Common myeloid progenitor, CD34-positive (primary cell): ENCODE results near the gene ZFPM1.

Experiments used
- CTCF ChIA-PET: fragments of 350-600 bp; sonication (Branson Sonifier 250); formaldehyde crosslinking; loops from one replicate; lab custom pipeline; 2021; ENCODE audit warnings: antibody characterized with exemption; lab: Charles Lee
- POLR2A ChIA-PET: fragments of 350-600 bp; sonication (Branson Sonifier 250); formaldehyde crosslinking; loops from one replicate; lab custom pipeline; 2021; ENCODE audit warnings: antibody characterized with exemption; lab: Charles Lee
- DNase-seq, 3 donors: peaks; one replicate each; pipeline versions ENCODE4 v3.0.0 to v3.0.0-alpha.2; 2013
- H3K27ac ChIP-seq, 2 experiments: 1 replicate in 1 of 2; 2 replicates in 1 of 2; pipeline ENCODE4 v1.7.0; 2013; ENCODE audit warnings: inconsistent platforms in 2 of 2, low read length in 2 of 2, mild to moderate bottlenecking in 2 of 2, low read depth in 1 of 2, moderate library complexity in 1 of 2; ENCODE audit not compliant: severe bottlenecking in 2 of 2, insufficient read depth in 1 of 2, poor library complexity in 1 of 2
- H3K27me3 ChIP-seq, 5 experiments: replicated peaks in 2 of 5; 1 replicate in 3 of 5; 2 replicates in 2 of 5; pipeline versions ENCODE4 v1.6.1 to v1.7.0; 2013; ENCODE audit warnings: low read length in 4 of 5, mild to moderate bottlenecking in 2 of 5, moderate library complexity in 2 of 5, inconsistent platforms in 1 of 5; ENCODE audit not compliant: insufficient read depth in 5 of 5, control insufficient read depth in 4 of 5
- H3K36me3 ChIP-seq, 4 experiments: 1 replicate in 2 of 4; 2 replicates in 2 of 4; pipeline versions ENCODE4 v1.6.1 to v1.7.0; 2013; ENCODE audit warnings: low read length in 3 of 4, control low read depth in 1 of 4, mild to moderate bottlenecking in 1 of 4; ENCODE audit not compliant: control insufficient read depth in 4 of 4, insufficient read depth in 4 of 4
- H3K4me1 ChIP-seq, 4 experiments: 1 replicate in 3 of 4; 2 replicates in 1 of 4; pipeline versions ENCODE4 v1.6.1 to v1.7.1; 2013; ENCODE audit warnings: low read length in 3 of 4, mild to moderate bottlenecking in 3 of 4, control low read depth in 1 of 4, inconsistent platforms in 1 of 4, moderate library complexity in 1 of 4; ENCODE audit not compliant: control insufficient read depth in 4 of 4, insufficient read depth in 4 of 4; ENCODE audit errors: control extremely low read depth in 1 of 4
- H3K4me3 ChIP-seq, 7 experiments: 1 replicate in 4 of 7; 2 replicates in 3 of 7; pipeline versions ENCODE4 v1.5.1 to v1.7.0; 2013; ENCODE audit warnings: mild to moderate bottlenecking in 7 of 7, low read length in 6 of 7, moderate library complexity in 6 of 7, inconsistent platforms in 2 of 7, low read depth in 2 of 7, control low read depth in 1 of 7; ENCODE audit not compliant: insufficient read depth in 4 of 7, control insufficient read depth in 1 of 7; ENCODE audit errors: extremely low read depth in 1 of 7
- H3K9me3 ChIP-seq, 5 experiments: 1 replicate in 4 of 5; 2 replicates in 1 of 5; pipeline versions ENCODE4 v1.6.1 to v1.7.1; 2013; ENCODE audit warnings: low read length in 4 of 5, mild to moderate bottlenecking in 2 of 5, inconsistent platforms in 1 of 5, low read depth in 1 of 5, moderate library complexity in 1 of 5; ENCODE audit not compliant: control insufficient read depth in 4 of 5, insufficient read depth in 2 of 5; ENCODE audit errors: control extremely low read depth in 1 of 5
- WGBS: methylation state at CpG from one replicate; pipeline ENCODE4 v1.1.5; 2013; ENCODE audit not compliant: insufficient coverage; 5-methylcytosine and 5-hydroxymethylcytosine counted together

The ZFPM1 gene

DNA sequence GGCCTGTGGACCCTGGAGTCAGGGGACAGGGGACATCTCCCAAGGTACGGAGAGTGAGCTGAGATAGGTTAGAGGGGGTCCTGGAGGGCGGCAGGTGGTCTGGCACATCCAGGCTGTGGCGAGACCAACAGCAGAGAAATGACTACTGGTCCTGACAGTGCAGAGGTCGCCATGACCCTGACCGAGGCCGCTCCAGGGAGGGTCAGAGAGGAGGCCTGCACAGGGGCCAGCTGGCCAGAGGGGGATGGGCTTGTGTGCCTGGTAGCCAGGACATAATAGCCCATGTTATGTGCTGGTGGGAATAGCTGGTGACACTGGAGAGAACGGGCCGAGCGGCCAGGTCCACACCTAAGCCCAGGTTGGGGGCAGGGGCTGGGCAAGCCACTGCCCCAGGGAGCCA is 76.5 kb downstream of the ZFPM1 start:
- WGBS, result 95% methylated on average over 9 of the region's 9 CpGs
- Histone ChIP-seq H3K9me3 (no peaks in the 10 kb centered on the region), H3K27me3 (no peaks in the 10 kb centered on the region), H3K36me3 (peaks cover 0 to 17% (median 13%) of the 10 kb centered on the region in 4 experiments), H3K4me3 (no peak overlapping the region), H3K4me1 (peaks cover 0 to 23% (median 18%) of the 10 kb centered on the region in 4 experiments), H3K27ac (no peak overlapping the region)
- DNase-seq, result no peak
- ChIA-PET CTCF (interaction anchor here (1.0 kb wide), 1 partner anchor 86 kb away, joined by 3 read pairs; no protein-coding TSS in a partner anchor), POLR2A (no interaction called here)

DNA sequence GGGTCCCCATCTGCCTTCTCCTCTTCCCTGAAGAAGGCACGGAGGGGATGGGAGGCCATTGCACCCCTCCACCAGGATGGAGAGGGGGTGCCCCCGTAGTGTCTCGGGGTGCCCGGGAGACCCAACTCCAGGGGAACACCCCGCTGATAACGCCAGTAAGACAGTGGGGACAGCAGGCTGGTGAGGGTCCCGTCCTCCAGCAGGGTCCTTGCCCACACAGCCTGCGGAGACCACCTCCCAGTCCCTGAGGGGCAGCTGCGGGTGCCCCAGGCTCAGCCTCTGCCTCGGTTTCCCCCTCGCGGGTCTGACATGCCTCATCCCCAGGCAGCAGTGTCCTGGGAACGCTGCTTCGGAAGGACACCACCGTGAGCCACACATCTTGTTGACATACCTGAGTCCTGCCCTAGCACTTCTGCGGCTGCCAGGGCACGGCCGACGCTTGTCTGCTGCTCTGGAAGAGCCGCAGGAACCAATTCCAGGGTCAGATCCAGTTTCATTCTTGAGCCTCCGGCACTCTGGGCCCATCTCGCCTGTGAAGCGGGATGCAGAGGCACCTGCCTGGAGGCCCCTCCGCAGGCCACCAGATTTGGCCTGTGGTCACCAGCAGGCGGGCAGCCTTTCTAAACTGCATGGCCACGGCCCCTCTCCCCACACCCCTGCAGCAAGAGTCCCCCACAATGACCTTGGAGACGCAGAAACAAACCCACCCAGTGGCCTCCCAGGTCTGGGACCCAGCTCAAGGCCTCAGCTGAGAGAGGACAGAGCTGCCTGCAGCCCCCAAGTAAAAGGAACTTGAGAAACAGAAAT is 77.2 kb downstream of the ZFPM1 start:
- Histone ChIP-seq H3K27me3 (no peaks in the 10 kb centered on the region), H3K4me3 (no peak overlapping the region), H3K36me3 (peaks cover 0 to 17% (median 13%) of the 10 kb centered on the region in 4 experiments), H3K4me1 (peaks cover 0 to 24% (median 18%) of the 10 kb centered on the region in 4 experiments), H3K27ac (no peak overlapping the region), H3K9me3 (no peaks in the 10 kb centered on the region)
- ChIA-PET CTCF (interaction anchor here (1.0 kb wide), 1 partner anchor 87 kb away, joined by 3 read pairs; no protein-coding TSS in a partner anchor), POLR2A (no interaction called here)
- DNase-seq, result no peak
- 93% methylated on average over 24 of the region's 27 CpGs for WGBS

DNA sequence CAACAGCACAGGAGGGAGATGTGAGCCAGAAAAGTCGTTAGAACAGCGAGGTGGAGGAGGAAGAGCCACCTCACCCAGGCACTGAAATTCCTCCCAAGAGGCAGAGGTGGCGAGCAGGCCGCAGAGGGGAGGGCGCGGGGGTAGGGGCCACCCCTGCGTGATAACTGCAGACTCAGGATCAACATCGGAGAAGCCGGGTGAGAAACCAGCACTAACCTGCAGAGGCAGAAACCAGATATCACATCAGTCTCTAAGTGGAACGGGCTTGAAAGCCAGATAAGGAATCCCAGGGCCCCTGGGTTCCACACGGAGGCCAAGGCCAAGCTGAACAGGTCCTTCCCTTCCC is 77.8 kb downstream of the ZFPM1 start:
- Histone ChIP-seq H3K9me3 (no peaks in the 10 kb centered on the region), H3K27ac (no peak overlapping the region), H3K4me1 (peaks cover 0 to 21% (median 13%) of the 10 kb centered on the region in 4 experiments), H3K27me3 (no peaks in the 10 kb centered on the region), H3K36me3 (peaks cover 0 to 17% (median 13%) of the 10 kb centered on the region in 4 experiments), H3K4me3 (no peak overlapping the region)
- DNase-seq, result no peak
- CTCF ChIA-PET, result no interaction called here
- 84% methylated on average over 10 of the region's 11 CpGs for WGBS
- POLR2A ChIA-PET, result no interaction called here

DNA sequence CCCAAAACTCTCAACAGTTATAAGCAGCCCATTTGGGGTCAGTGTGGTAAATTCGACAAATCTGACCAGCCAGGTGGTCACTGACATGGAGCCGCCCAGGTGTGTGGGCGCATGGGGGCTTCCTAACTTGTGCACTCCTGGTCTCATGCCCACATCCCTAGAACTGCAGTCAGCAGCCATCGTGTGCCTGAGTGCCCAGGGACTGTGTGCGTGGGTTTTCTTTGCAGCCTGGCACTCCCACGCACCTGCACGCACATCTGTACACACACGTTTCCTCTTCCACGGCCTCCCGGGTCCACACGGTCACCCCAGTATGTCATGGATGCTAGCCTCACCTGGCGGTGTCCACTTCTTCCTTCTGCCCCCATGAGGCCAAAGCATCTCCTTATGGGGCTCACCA is 78.3 kb downstream of the ZFPM1 start:
- Histone ChIP-seq H3K27me3 (no peaks in the 10 kb centered on the region), H3K9me3 (no peaks in the 10 kb centered on the region), H3K27ac (no peak overlapping the region), H3K4me3 (no peak overlapping the region), H3K36me3 (peaks cover 0 to 17% (median 13%) of the 10 kb centered on the region in 4 experiments), H3K4me1 (peaks cover 0 to 16% (median 8%) of the 10 kb centered on the region in 4 experiments)
- DNase-seq, result no peak
- 91% methylated on average over 12 of the region's 12 CpGs for WGBS
- ChIA-PET CTCF (no interaction called here), POLR2A (no interaction called here)

DNA sequence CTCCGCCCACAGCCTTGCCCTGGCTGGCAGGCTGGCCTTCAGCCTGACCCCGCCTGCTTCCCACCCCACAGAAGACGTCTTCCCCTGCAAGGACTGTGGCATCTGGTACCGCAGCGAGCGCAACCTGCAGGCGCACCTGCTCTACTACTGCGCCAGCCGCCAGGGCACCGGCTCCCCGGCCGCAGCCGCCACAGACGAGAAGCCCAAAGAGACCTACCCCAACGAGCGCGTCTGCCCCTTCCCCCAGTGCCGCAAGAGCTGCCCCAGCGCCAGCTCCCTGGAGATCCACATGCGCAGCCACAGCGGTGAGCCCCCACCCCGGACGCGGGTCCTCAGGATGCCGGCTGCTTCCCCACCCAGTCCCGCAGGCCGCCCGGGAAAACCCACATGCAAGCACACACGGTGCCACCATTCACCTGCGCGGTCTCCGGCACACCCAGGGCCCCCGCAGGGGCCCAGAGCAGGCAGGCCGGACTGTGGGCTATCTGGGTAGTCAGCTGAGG is 78.9 kb downstream of the ZFPM1 start:
- Histone ChIP-seq H3K9me3 (no peaks in the 10 kb centered on the region), H3K27ac (no peak overlapping the region), H3K36me3 (peaks cover 0 to 17% (median 13%) of the 10 kb centered on the region in 4 experiments), H3K4me1 (peaks cover 0 to 16% (median 6%) of the 10 kb centered on the region in 4 experiments), H3K27me3 (no peaks in the 10 kb centered on the region), H3K4me3 (no peak overlapping the region)
- 96% methylated on average over 30 of the region's 34 CpGs for whole genome bisulfite sequencing
- POLR2A ChIA-PET, result interaction anchor here (1.3 to 1.6 kb wide), 2 partner anchors 10 to 38 kb away, joined by 3 read pairs; partner anchors contain the start of gene ZC3H18
- CTCF ChIA-PET, result interaction anchor here (0.7 to 1.5 kb wide), 4 partner anchors 9 to 96 kb away, joined by 3 to 4 read pairs (median 3); no protein-coding TSS in a partner anchor
- no peak for DNase-seq

DNA sequence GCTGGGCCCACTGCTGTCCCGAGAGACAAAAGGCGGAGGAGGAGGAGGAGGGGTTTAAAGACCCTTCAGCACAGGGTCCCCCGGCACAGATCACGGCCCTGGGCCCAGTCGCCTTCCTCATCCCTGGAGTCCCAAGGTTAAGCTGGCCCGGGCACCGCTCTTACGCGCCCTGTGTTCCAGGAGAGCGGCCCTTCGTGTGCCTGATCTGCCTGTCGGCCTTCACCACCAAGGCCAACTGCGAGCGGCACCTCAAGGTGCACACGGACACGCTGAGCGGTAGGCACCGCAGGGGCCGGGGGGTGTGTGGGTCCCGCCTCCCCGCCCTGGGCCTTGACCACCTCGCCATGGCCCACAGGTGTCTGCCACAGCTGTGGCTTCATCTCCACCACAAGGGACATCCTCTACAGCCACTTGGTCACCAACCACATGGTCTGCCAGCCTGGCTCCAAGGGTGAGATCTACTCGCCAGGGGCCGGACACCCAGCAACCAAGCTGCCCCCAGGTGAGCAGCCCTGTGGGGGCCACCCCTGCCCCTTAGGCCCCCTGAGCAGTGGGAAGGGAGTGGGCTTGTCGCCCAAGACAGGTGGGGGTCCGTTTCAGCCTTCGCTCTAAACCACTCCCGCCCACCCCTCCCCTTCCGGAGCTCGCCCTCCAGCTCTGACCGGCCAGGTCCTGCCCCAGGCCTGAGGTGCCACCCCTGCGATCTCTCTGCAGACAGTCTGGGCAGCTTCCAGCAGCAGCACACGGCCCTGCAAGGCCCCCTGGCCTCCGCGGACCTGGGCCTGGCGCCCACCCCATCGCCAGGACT is 79.6 kb downstream of the ZFPM1 start:
- CTCF ChIA-PET, result interaction anchor here (0.7 to 2.0 kb wide), 5 partner anchors 9 to 96 kb away, joined by 3 to 8 read pairs (median 3); no protein-coding TSS in a partner anchor

More for the DNA sequence above, 79.6 kb downstream of the ZFPM1 start:
- POLR2A ChIA-PET, result interaction anchor here (1.3 to 1.6 kb wide), 2 partner anchors 10 to 37 kb away, joined by 3 read pairs; partner anchors contain the start of gene ZC3H18
- no peak overlapping the region for H3K27ac ChIP-seq
- peaks cover 0 to 17% (median 13%) of the 10 kb centered on the region in 4 experiments for H3K36me3 ChIP-seq
- H3K9me3 ChIP-seq, result no peaks in the 10 kb centered on the region
- peaks cover 0 to 10% (median 5%) of the 10 kb centered on the region in 4 experiments for H3K4me1 ChIP-seq
- DNase-seq, result no peak
- H3K4me3 ChIP-seq, result no peak overlapping the region
- H3K27me3 ChIP-seq, result no peaks in the 10 kb centered on the region
- 96% methylated on average over 26 of the region's 37 CpGs for WGBS
